Natural killer cell (primary cell): ENCODE results near the gene KIF6. TPM values are rescaled to one million over a fixed set of nuclear protein-coding genes. Genes with fewer than 3 reads are reported as not detected.

ENCODE experiments used
- ATAC-seq, 3 donors: fragments of 150-1000 bp in 2 of 3; fragments of 200-7000 bp in 1 of 3; cut with Tn5 transposase; 1 replicate in 1 of 3; 2 replicates in 2 of 3; pipeline ENCODE4 v1.10.0; 2021; ENCODE audit warnings: mild to moderate bottlenecking in 2 of 3, moderate library complexity in 2 of 3
- DNase-seq, 2 donors: peaks; one replicate each; pipeline versions ENCODE4 v3.0.0 to v3.0.0-alpha.2; 2013 to 2021; ENCODE audit warnings: mixed read lengths in 1 of 2
- H3K27ac ChIP-seq: one replicate; pipeline ENCODE4 v1.5.1; 2013; ENCODE audit warnings: mild to moderate bottlenecking, low read length
- H3K27me3 ChIP-seq: one replicate; pipeline ENCODE4 v1.6.1; 2013; ENCODE audit warnings: low read length; ENCODE audit not compliant: control insufficient read depth, insufficient read depth
- H3K36me3 ChIP-seq: one replicate; pipeline ENCODE4 v1.6.1; 2013; ENCODE audit warnings: low read length; ENCODE audit not compliant: control insufficient read depth, insufficient read depth
- H3K4me1 ChIP-seq: one replicate; pipeline ENCODE4 v1.6.1; 2013; ENCODE audit warnings: low read length; ENCODE audit not compliant: control insufficient read depth, insufficient read depth
- H3K4me3 ChIP-seq: one replicate; pipeline ENCODE4 v1.5.1; 2013; ENCODE audit warnings: low read length
- H3K9me3 ChIP-seq: one replicate; pipeline ENCODE4 v1.6.1; 2013; ENCODE audit warnings: low read length; ENCODE audit not compliant: control insufficient read depth, insufficient read depth
- H3K27ac Mint-ChIP-seq, 2 donors: one replicate each; pipeline ENCODE4 v1.8.0; 2022; ENCODE audit warnings: mild to moderate bottlenecking in 2 of 2, mixed read lengths in 2 of 2, moderate library complexity in 1 of 2
- H3K27me3 Mint-ChIP-seq, 2 donors: one replicate each; pipeline ENCODE4 v1.8.0; 2022; ENCODE audit warnings: low read depth in 2 of 2, mixed read lengths in 2 of 2
- H3K36me3 Mint-ChIP-seq: one replicate; pipeline ENCODE4 v1.8.0; 2022; ENCODE audit warnings: mixed read lengths
- H3K4me1 Mint-ChIP-seq, 2 donors: one replicate each; pipeline ENCODE4 v1.8.0; 2022; ENCODE audit warnings: mixed read lengths in 2 of 2
- H3K4me3 Mint-ChIP-seq: one replicate; pipeline ENCODE4 v1.8.0; 2022; ENCODE audit warnings: mild to moderate bottlenecking, moderate library complexity, mixed read lengths
- H3K9me3 Mint-ChIP-seq, 2 donors: one replicate each; pipeline ENCODE4 v1.8.0; 2022; ENCODE audit warnings: mixed read lengths in 2 of 2
- WGBS: methylation state at CpG from one replicate; pipeline ENCODE4 v1.1.7; 2013; ENCODE audit warnings: missing lambda C conversion rate; ENCODE audit not compliant: insufficient coverage; 5-methylcytosine and 5-hydroxymethylcytosine counted together
- intact Hi-C: fragments of 100-400 bp; cut with micrococcal nuclease; formaldehyde crosslinking; loops from one replicate; pipeline ENCODE4 v1.14.2; 2022
- total RNA-seq, 4 donors: library from RNA; stranded (reverse); fragments of 120-200 nt in 1 of 4; gene quantifications; one replicate each; pipeline versions ENCODE4 v1.2.3 to v1.2.4, GENCODE V29; 2013 to 2022
- TF ChIP-seq, protein P1 (sequence below): fragments of 200-600 bp; IDR thresholded peaks from one replicate; pipeline ENCODE4 v1.8.0; 2022; ENCODE audit warnings: antibody characterized with exemption

The KIF6 gene
- total RNA-seq, 3 donors from 2014 or later (not counting 1 experiment from before 2014, with no cell fraction given): not detected

DNA sequence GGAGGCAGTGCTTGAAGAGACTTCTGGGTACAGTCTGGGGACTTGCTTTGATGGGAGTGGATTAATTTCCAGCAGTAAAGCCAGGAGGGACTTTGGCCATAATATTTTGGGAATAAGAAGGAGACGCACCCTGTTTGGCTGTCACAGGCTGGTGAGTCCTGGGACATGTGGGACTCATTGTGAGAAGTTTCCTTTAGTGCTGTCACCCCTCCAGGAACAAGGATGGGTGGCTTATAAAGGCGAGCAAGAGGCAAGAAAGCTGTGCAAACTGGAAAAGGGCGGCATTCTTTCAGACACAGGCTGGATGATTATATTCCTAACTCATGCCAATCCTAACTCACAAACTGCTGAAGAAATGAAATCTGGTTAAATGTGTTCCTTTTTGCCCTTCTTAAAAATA lies 325.2 kb downstream of the KIF6 start:
- Histone ChIP-seq H3K4me3 (no peak overlapping the region), H3K9me3 (no peaks in the 10 kb centered on the region), H3K27me3 (no peaks in the 10 kb centered on the region), H3K27ac (no peak overlapping the region), H3K36me3 (no peaks in the 10 kb centered on the region), H3K4me1 (no peaks in the 10 kb centered on the region)
- ATAC-seq (no peak), DNase-seq (no peak)
- Mint-ChIP-seq H3K4me3 (no peak overlapping the region), H3K36me3 (no peaks in the 10 kb centered on the region), H3K27me3 (peaks cover 0 to 8% of the 10 kb centered on the region in 2 donors), H3K4me1 (no peaks in the 10 kb centered on the region), H3K27ac (no peak overlapping the region), H3K9me3 (no peaks in the 10 kb centered on the region)
- intact Hi-C loops: no loop called here
- 93% methylated on average over 3 of the region's 3 CpGs for WGBS
- TF ChIP-seq, protein P1, sequence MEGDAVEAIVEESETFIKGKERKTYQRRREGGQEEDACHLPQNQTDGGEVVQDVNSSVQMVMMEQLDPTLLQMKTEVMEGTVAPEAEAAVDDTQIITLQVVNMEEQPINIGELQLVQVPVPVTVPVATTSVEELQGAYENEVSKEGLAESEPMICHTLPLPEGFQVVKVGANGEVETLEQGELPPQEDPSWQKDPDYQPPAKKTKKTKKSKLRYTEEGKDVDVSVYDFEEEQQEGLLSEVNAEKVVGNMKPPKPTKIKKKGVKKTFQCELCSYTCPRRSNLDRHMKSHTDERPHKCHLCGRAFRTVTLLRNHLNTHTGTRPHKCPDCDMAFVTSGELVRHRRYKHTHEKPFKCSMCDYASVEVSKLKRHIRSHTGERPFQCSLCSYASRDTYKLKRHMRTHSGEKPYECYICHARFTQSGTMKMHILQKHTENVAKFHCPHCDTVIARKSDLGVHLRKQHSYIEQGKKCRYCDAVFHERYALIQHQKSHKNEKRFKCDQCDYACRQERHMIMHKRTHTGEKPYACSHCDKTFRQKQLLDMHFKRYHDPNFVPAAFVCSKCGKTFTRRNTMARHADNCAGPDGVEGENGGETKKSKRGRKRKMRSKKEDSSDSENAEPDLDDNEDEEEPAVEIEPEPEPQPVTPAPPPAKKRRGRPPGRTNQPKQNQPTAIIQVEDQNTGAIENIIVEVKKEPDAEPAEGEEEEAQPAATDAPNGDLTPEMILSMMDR: no peak

DNA sequence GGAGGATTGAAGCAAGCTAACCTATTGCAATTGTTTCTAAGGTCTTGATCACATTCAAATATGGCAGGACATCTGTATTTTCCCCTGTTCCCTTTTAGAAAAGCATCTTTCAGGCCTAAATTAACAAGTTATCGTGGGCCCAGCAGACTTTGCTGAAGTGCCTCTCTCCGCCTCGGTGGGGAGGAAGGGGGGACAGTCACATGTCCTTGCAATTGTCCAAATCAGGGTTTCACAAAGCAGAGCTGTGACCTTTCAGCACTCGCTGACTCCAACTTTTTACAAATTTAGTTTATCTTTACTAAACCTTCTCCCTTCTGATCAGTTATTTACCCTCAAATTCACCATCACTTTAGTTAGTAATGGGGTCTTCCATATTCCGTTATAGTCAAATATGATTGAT lies 328.4 kb downstream of the KIF6 start:
- no peak overlapping the region for H3K27ac ChIP-seq
- TF ChIP-seq, protein P1: no peak
- Mint-ChIP-seq H3K4me3 (no peak overlapping the region), H3K27me3 (peaks cover 4 to 19% of the 10 kb centered on the region in 2 donors), H3K9me3 (no peaks in the 10 kb centered on the region), H3K4me1 (no peaks in the 10 kb centered on the region), H3K27ac (no peak overlapping the region), H3K36me3 (no peaks in the 10 kb centered on the region)
- no peak for DNase-seq
- intact Hi-C loops: no loop called here
- no peak overlapping the region for H3K4me3 ChIP-seq
- no peak for ATAC-seq
- no peaks in the 10 kb centered on the region for H3K36me3 ChIP-seq
- no peaks in the 10 kb centered on the region for H3K27me3 ChIP-seq
- no peaks in the 10 kb centered on the region for H3K9me3 ChIP-seq
- 91% methylated on average over 3 of the region's 5 CpGs for WGBS
- no peaks in the 10 kb centered on the region for H3K4me1 ChIP-seq

DNA sequence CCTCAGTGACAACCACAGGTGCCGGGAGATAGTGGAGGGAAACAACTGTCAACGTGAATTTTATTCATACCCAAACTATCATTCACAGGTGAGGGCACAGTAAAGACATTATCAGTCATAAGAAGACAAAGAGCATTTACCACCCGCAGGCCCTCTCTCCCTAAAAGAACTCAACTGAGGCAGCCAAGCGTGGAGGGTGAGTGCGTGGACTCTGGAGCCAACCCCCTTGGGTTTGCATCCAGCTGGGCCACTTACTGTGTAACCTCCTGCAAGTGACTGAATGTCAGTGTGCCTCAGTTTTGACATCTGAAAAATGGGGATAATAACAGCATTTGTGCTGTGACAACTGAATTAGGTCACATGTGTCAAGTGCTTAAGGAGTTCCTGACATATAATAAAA lies 332.1 kb downstream of the KIF6 start:
- intact Hi-C loops: no loop called here
- no peak for ATAC-seq
- Mint-ChIP-seq H3K36me3 (no peaks in the 10 kb centered on the region), H3K4me3 (no peak overlapping the region), H3K27me3 (peaks cover 4 to 36% of the 10 kb centered on the region in 2 donors), H3K4me1 (no peaks in the 10 kb centered on the region), H3K9me3 (no peaks in the 10 kb centered on the region), H3K27ac (no peak overlapping the region)
- Histone ChIP-seq H3K9me3 (no peaks in the 10 kb centered on the region), H3K27me3 (no peaks in the 10 kb centered on the region), H3K4me1 (no peaks in the 10 kb centered on the region), H3K36me3 (no peaks in the 10 kb centered on the region), H3K4me3 (no peak overlapping the region), H3K27ac (no peak overlapping the region)
- 80% methylated on average over 5 of the region's 5 CpGs for WGBS
- TF ChIP-seq, protein P1: no peak
- no peak for DNase-seq

DNA sequence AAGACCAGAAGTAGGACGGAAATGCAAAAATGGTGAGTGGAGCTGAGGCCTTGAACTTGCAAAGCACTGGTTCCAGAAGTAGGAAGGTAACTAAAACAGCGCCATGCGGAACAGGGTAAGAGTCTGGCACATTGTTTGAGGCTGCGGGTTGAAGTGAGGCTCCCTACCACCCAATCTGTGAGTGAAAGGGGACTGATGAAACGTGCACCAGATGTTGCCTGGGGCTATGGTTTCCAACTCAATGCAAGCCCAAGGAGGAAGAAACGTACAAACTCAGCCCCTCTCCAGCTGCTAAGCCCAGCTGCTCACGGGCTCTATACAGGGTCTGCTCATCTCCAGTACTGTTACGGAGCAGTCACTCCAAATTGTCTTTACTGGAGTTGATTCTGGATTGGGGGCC lies 334.0 kb downstream of the KIF6 start:
- ATAC-seq (no peak), DNase-seq (no peak)
- 80% methylated on average over 8 of the region's 8 CpGs for WGBS
- H3K27ac ChIP-seq: no peak overlapping the region
- H3K4me1 ChIP-seq: no peaks in the 10 kb centered on the region
- Mint-ChIP-seq H3K27ac (no peak overlapping the region), H3K36me3 (no peaks in the 10 kb centered on the region), H3K4me3 (no peak overlapping the region), H3K27me3 (peaks cover 7 to 50% of the 10 kb centered on the region in 2 donors), H3K9me3 (no peaks in the 10 kb centered on the region), H3K4me1 (no peaks in the 10 kb centered on the region)
- no peaks in the 10 kb centered on the region for H3K9me3 ChIP-seq
- intact Hi-C loops: no loop called here
- TF ChIP-seq, protein P1: no peak
- no peaks in the 10 kb centered on the region for H3K36me3 ChIP-seq
- no peaks in the 10 kb centered on the region for H3K27me3 ChIP-seq
- H3K4me3 ChIP-seq: no peak overlapping the region
